ENCODE results near the gene KCNK13.

Gene KCNK13

GRCh38 chr14:90049390-90049789 lies 12.4 kb upstream of the KCNK13 start:
- DNase-seq (ENCODE audit: low read depth), result no peak

GRCh38 chr14:90050271-90050670 lies 11.5 kb upstream of the KCNK13 start:
- no peak for DNase-seq (ENCODE audit: low read depth)
- no peak for TF ChIP-seq CTCF (conservative IDR thresholded peaks at IDR 0.05; ENCODE audit: low read length)
- no peak overlapping the region for H3K4me3 ChIP-seq (ENCODE audit: low read length)

More at GRCh38 chr14:90049390-90049789, 12.4 kb upstream of the KCNK13 start:
- no peak overlapping the region for H3K4me3 ChIP-seq (ENCODE audit: low read length)
- no peak for TF ChIP-seq CTCF (conservative IDR thresholded peaks at IDR 0.05; ENCODE audit: low read length)

- H3K4me3 ChIP-seq (ENCODE audit: low read length), result no peak overlapping the region
- DNase-seq (ENCODE audit: low read depth), result peak; percentile 27
- TF ChIP-seq CTCF (conservative IDR thresholded peaks at IDR 0.05; ENCODE audit: low read length), result no peak
Measured at GRCh38 chr14:90053044-90053443, 8.8 kb upstream of the KCNK13 start.

GRCh38 chr14:90054803-90055202 lies 7.0 kb upstream of the KCNK13 start:
- DNase-seq (ENCODE audit: low read depth), result no peak
- H3K4me3 ChIP-seq (ENCODE audit: low read length), result no peak overlapping the region
- no peak for TF ChIP-seq CTCF (conservative IDR thresholded peaks at IDR 0.05; ENCODE audit: low read length)

GRCh38 chr14:90056826-90057225 lies 5.0 kb upstream of the KCNK13 start:
- no peak for TF ChIP-seq CTCF (conservative IDR thresholded peaks at IDR 0.05; ENCODE audit: low read length)
- no peak for DNase-seq (ENCODE audit: low read depth)
- no peak overlapping the region for H3K4me3 ChIP-seq (ENCODE audit: low read length)

- TF ChIP-seq CTCF (conservative IDR thresholded peaks at IDR 0.05; ENCODE audit: low read length), result no peak
- H3K4me3 ChIP-seq (ENCODE audit: low read length), result no peak overlapping the region
- no peak for DNase-seq (ENCODE audit: low read depth)
Measured at GRCh38 chr14:90058876-90059458, 2.8 kb upstream of the KCNK13 start.

GRCh38 chr14:90060312-90060964 lies 1.4 kb upstream of the KCNK13 start:
- peak overlapping the region; percentile 40 for H3K4me3 ChIP-seq (ENCODE audit: low read length)
- peak; percentile 43 for TF ChIP-seq CTCF (conservative IDR thresholded peaks at IDR 0.05; ENCODE audit: low read length)
- peak; percentile 21 for DNase-seq (ENCODE audit: low read depth)
